Ishikawa (cell line): ENCODE data around the gene AIFM2.

Source experiments
- CEBPB ChIP-seq: IDR thresholded peaks from 2 replicates; pipeline ENCODE4 v1.6.1; 2012
- CREB1 ChIP-seq: IDR thresholded peaks from 2 replicates; pipeline ENCODE4 v1.6.1; 2012; ENCODE audit warnings: low read depth
- EGR1 ChIP-seq: IDR thresholded peaks from 2 replicates; pipeline ENCODE4 v1.6.1; 2012
- EP300 ChIP-seq: IDR thresholded peaks from 2 replicates; pipeline ENCODE4 v1.6.1; 2012; ENCODE audit warnings: borderline replicate concordance
- FOXM1 ChIP-seq: IDR thresholded peaks from 2 replicates; pipeline ENCODE4 v1.6.1; 2012; ENCODE audit warnings: low read depth, borderline replicate concordance
- NFIC ChIP-seq: IDR thresholded peaks from 2 replicates; pipeline ENCODE4 v1.6.1; 2012
- RAD21 ChIP-seq: IDR thresholded peaks from 2 replicates; pipeline ENCODE4 v1.6.1; 2012; ENCODE audit warnings: low read depth
- TAF1 ChIP-seq: IDR thresholded peaks from 2 replicates; pipeline ENCODE4 v1.6.1; 2012; ENCODE audit warnings: low read depth, mild to moderate bottlenecking
- TCF12 ChIP-seq: IDR thresholded peaks from 2 replicates; pipeline ENCODE4 v1.6.1; 2012; ENCODE audit warnings: low read depth
- TEAD4 ChIP-seq: IDR thresholded peaks from 2 replicates; pipeline ENCODE4 v1.6.1; 2012
- YY1 ChIP-seq: IDR thresholded peaks from 2 replicates; pipeline ENCODE4 v1.6.1; 2012; ENCODE audit warnings: low read depth
- ZBTB7A ChIP-seq: IDR thresholded peaks from 2 replicates; pipeline ENCODE4 v1.6.1; 2012; ENCODE audit warnings: low read depth
- TF ChIP-seq, protein P1 (sequence below): IDR thresholded peaks from 2 replicates; pipeline ENCODE4 v1.6.1; 2012; ENCODE audit warnings: low read depth, mild to moderate bottlenecking
- TF ChIP-seq, protein P2 (sequence below): IDR thresholded peaks from 2 replicates; pipeline ENCODE4 v1.6.1; 2012
- TF ChIP-seq, protein P3 (sequence below): IDR thresholded peaks from 2 replicates; pipeline ENCODE4 v1.6.1; 2012

Gene AIFM2

DNA sequence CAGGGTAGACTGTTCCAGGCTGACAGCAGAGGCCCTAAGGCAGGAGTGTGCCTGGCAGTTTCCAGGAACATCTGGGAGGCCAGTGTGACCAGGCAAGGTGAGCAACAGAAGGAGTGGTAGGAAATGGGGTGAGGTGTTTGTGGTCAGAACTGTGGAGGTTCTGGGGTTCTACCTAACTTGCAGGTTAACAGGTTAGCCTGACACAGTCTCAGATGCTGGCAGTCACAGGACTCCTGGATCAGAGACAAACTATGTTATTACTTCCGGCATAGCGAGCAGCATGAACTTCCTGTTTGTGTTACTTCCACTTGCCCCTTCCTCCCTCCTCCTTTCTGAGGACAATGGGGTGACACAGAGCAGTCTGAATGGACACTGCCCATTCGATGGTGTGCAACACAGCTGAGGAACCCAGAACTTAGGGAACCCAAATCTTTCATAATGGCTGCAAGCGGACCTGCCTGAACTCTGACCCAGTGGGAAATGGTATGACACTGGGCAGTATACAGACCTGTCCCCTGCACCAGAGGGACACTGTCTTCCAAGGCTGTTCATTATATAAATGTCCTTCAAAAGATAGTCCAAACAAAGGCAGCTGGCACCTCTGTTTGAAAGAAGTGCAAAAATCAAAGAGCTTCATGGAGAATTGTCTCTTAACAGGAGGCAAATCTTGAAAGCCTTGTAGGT is 41.6 kb upstream of the AIFM2 start:
- TF ChIP-seq YY1 (0 out of 2 replicates have a peak, but pooled peaks have one; percentile 26), NFIC (no peak)

DNA sequence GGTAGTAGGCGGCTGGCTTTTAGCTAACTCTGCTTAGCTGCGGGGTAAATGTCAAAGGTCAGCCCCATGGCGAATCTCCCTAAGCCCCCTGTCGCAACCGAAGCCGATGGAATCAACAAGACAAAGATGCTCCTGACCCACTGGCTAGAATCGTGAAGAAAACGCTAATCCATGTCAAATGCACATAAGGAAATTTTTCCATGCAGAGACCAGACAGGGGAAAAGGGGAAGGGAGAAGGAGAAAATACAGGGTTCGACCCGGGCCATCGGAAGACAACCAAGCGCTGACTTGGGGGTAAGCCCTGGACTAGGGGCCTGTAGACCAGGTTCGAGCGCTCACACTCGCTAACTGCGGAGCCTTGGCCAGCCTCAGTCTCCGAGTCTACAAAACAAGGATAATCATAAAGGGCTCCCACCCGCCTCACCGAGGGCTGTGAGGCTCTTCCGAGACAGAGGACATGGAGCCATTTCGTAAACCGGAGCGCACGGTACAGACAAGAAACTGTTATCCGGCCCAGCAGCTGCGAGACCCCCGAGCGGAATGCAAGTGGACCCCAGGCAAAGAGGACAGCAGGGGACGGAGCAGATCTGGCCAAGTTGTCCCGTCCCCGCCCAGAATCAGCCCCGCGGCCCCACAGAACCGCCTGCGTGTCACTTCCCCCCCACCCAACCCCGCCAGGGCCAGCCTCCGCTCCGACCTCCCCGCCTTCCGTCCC is 37.2 kb upstream of the AIFM2 start:
- TF ChIP-seq, protein P1, sequence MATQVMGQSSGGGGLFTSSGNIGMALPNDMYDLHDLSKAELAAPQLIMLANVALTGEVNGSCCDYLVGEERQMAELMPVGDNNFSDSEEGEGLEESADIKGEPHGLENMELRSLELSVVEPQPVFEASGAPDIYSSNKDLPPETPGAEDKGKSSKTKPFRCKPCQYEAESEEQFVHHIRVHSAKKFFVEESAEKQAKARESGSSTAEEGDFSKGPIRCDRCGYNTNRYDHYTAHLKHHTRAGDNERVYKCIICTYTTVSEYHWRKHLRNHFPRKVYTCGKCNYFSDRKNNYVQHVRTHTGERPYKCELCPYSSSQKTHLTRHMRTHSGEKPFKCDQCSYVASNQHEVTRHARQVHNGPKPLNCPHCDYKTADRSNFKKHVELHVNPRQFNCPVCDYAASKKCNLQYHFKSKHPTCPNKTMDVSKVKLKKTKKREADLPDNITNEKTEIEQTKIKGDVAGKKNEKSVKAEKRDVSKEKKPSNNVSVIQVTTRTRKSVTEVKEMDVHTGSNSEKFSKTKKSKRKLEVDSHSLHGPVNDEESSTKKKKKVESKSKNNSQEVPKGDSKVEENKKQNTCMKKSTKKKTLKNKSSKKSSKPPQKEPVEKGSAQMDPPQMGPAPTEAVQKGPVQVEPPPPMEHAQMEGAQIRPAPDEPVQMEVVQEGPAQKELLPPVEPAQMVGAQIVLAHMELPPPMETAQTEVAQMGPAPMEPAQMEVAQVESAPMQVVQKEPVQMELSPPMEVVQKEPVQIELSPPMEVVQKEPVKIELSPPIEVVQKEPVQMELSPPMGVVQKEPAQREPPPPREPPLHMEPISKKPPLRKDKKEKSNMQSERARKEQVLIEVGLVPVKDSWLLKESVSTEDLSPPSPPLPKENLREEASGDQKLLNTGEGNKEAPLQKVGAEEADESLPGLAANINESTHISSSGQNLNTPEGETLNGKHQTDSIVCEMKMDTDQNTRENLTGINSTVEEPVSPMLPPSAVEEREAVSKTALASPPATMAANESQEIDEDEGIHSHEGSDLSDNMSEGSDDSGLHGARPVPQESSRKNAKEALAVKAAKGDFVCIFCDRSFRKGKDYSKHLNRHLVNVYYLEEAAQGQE = no peak
- TF ChIP-seq TAF1 (no peak), TEAD4 (no peak), EGR1 (no peak), NFIC (no peak), EP300 (no peak), ZBTB7A (no peak), CEBPB (no peak), FOXM1 (no peak), TCF12 (no peak), YY1 (no peak), RAD21 (no peak), CREB1 (no peak)
- TF ChIP-seq, protein P2, sequence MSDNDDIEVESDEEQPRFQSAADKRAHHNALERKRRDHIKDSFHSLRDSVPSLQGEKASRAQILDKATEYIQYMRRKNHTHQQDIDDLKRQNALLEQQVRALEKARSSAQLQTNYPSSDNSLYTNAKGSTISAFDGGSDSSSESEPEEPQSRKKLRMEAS = no peak
- TF ChIP-seq, protein P3, sequence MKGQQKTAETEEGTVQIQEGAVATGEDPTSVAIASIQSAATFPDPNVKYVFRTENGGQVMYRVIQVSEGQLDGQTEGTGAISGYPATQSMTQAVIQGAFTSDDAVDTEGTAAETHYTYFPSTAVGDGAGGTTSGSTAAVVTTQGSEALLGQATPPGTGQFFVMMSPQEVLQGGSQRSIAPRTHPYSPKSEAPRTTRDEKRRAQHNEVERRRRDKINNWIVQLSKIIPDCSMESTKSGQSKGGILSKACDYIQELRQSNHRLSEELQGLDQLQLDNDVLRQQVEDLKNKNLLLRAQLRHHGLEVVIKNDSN = no peak

DNA sequence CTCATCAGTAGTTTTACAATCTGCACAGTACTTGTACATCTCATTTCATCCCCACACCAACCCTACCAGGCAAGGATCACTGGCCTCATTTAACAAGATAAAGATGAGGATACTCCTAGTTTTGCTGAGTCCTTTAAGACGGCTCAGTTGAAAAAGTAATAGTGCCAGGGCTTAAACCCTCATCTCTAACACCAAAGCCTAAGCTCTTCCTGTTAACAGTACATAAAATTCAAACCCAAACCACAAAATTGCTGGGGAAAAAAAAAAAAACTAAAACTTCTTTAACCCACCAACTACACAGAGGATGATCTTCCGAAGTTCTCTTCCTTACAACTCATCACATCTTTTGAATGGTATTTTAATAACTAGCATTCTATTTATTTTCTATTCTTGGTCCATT is 36.4 kb upstream of the AIFM2 start:
- TF ChIP-seq, protein P3 = no peak
- TF ChIP-seq TEAD4 (no peak), ZBTB7A (no peak), YY1 (no peak), TCF12 (no peak), CEBPB (no peak), FOXM1 (no peak), TAF1 (no peak), EP300 (no peak)
- TF ChIP-seq, protein P1 = no peak
- TF ChIP-seq, protein P2 = no peak

DNA sequence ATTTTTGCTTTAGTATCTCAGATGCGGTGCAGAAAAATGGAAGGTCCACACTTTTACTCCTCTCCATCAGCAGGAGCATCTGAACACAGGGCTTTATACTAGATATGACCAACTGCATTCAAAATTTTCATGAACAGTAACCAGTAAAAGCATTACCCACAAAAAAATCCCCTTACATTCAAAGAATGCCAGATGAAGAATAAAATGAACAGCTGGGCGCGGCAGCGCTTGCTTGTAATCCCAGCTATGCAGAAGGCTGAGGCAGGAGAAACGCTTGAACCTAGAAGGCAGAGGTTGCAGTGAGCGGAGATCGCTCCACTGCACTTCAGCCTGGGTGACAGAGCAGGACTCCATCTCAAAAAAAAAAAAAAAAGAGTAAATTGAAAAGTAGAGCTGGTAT is 34.6 kb upstream of the AIFM2 start:
- TF ChIP-seq TCF12 = no peak

DNA sequence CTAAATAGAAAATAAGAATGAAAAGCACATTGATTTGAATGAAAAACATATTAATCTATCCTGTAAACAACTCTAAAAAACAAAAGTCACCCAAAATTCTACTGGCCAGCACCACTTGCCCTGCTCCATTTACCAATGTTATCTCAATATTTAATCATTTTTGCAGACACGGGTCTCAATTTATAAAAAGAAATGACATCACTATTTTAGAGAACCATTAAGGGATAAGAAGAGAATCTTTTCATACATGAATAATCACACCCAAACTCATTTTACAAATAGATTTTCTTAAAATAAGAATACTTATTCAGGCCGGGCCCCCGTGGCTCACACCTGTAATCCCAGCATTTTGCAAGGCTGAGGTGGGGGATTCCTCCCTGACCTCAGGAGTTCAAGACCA is 33.8 kb upstream of the AIFM2 start:
- TF ChIP-seq CEBPB = no peak

DNA sequence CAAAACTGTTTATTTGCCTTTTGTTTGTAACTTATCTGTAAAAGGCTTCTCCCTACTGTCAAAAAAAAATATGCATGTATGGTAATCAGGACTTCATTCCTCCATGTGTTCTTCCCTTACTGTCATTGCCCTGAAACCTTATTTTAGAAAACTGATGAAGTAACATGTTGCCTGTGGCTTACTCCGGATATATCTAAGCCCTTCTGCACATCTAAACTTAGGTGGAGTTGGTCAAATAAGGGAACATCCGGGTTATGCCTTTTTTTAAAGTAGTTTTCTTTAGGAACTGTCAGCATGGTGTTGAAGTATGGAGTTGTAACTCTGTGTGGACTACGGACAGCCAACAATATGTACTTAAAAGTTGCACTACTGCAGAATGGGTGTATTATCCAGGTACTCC is 31.5 kb upstream of the AIFM2 start:
- TF ChIP-seq NFIC = no peak
- no peak for TF ChIP-seq CREB1
- TF ChIP-seq TEAD4 = no peak
- TF ChIP-seq, protein P3 = no peak
- no peak for TF ChIP-seq FOXM1
- TF ChIP-seq EP300 = no peak
- no peak for TF ChIP-seq CEBPB
- TF ChIP-seq ZBTB7A = no peak
- TF ChIP-seq, protein P1 = no peak
- no peak for TF ChIP-seq YY1
